Fibroblast of villous mesenchyme (primary cell): ENCODE data around the gene MTUS2. TPM values are rescaled to one million over a fixed set of nuclear protein-coding genes. Genes with fewer than 3 reads are reported as not detected.

Experiments used
- DNase-seq: peaks from one replicate; pipeline ENCODE4 v3.0.0-alpha.2; 2010; ENCODE audit warnings: low read depth
- H3K4me3 ChIP-seq: 2 replicates; pipeline ENCODE4 v1.5.1; 2011; ENCODE audit warnings: low read depth, mild to moderate bottlenecking, low read length
- total RNA-seq: library from RNA; depleted of rRNA; stranded (reverse); fragments of >200 nt; gene quantifications from 2 replicates; pipeline ENCODE4 v1.2.3, GENCODE V29; 2012
- TF ChIP-seq, protein P1 (sequence below): IDR thresholded peaks from 2 replicates; pipeline ENCODE4 v1.5.1; 2012; ENCODE audit warnings: low read depth, mild to moderate bottlenecking, low read length; ENCODE audit not compliant: insufficient read depth

Gene MTUS2
- total RNA-seq, 1 donor, result 1.3 TPM

DNA sequence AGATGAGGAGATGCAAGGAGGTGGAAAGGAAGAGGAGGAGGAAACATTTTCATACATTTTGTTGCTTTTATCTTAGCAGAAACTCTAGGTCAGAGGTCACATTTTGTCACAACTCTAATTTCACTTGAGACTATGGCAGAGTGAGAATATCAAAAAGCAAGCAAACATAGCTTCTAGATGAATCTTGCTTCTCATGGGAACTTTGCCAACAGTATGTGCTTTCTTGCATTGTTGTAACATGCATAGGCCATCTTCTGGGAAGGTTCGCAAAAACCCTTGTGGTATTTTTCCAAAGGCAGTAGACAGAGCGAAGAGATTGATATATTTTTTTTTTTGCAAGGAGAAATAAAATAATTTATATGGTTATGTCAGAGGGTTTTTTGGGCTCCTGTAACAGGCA, 291.3 kb downstream of the MTUS2 start:
- DNase-seq, result no peak
- H3K4me3 ChIP-seq, result no peak overlapping the region
- TF ChIP-seq, protein P1, sequence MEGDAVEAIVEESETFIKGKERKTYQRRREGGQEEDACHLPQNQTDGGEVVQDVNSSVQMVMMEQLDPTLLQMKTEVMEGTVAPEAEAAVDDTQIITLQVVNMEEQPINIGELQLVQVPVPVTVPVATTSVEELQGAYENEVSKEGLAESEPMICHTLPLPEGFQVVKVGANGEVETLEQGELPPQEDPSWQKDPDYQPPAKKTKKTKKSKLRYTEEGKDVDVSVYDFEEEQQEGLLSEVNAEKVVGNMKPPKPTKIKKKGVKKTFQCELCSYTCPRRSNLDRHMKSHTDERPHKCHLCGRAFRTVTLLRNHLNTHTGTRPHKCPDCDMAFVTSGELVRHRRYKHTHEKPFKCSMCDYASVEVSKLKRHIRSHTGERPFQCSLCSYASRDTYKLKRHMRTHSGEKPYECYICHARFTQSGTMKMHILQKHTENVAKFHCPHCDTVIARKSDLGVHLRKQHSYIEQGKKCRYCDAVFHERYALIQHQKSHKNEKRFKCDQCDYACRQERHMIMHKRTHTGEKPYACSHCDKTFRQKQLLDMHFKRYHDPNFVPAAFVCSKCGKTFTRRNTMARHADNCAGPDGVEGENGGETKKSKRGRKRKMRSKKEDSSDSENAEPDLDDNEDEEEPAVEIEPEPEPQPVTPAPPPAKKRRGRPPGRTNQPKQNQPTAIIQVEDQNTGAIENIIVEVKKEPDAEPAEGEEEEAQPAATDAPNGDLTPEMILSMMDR, result no peak

DNA sequence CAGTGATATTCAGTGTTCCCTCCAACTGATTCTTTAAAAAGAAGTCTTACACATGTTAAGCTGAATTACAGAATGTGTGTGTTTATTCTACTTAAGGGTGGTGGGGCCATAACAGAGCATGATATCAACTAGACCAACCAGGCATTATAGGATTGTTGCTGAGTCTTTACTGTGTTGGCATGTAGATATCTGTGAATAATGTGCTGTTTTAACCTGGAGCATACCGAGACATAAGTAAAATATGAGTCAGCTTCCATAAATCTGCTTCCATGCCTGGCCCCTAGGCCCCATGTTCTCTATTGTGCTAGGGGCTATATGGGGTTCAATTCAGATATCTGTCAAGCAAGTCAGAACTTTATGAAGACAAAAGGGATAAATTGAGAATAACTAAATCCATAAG, 295.7 kb downstream of the MTUS2 start:
- TF ChIP-seq, protein P1, result no peak
- no peak overlapping the region for H3K4me3 ChIP-seq
- DNase-seq, result no peak

GRCh38 chr13:29117663-29118062, 297.5 kb downstream of the MTUS2 start:
- TF ChIP-seq, protein P1, result no peak
- H3K4me3 ChIP-seq, result no peak overlapping the region
- DNase-seq, result no peak

DNA sequence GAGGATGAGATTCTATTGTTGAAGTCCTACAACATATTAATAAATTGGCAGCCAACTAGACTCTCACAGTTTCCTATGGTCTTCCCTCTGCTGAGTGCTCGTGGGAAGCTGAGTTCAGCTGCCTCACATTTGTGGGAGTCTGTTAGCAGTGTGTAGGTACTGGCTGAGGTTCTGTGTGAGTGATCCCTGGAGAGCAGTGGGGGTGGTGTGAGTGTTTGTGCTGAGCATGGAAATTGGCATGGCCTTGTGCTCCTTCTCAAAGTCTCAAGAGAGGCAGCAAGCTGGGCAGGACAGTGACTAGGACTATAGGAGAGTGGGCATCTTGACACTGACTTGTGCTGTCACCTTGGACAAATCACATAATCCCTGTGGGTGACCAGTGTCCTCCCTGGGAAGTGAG, 298.3 kb downstream of the MTUS2 start:
- TF ChIP-seq, protein P1, result no peak
- no peak overlapping the region for H3K4me3 ChIP-seq
- no peak for DNase-seq

GRCh38 chr13:29125191-29125933, 305.2 kb downstream of the MTUS2 start:
- TF ChIP-seq, protein P1, result no peak
- no peak overlapping the region for H3K4me3 ChIP-seq
- no peak for DNase-seq

DNA sequence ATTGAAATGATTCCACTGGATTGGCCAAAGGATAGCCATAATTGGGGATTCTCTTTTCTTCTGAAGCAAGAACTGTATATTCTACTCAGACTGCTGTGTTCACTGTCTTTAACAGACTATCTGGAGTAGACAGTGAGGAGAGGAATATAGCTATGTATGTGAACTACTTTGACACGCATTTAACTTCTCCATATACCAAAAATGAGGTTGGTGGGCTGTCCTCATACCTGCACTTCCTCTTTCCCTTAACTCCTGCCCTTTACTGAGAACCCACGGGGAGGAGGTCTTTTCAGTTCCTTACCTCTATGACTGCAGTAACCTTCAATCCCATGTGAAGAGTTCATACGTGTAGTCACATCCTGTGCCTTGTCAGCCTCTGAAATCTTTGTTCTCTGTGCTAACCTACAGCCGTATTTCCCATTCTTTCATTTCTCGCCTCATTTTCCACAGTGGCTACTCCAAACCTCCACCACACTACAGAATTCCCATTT, 305.8 kb downstream of the MTUS2 start:
- no peak overlapping the region for H3K4me3 ChIP-seq
- no peak for DNase-seq
- TF ChIP-seq, protein P1, result no peak

GRCh38 chr13:29129616-29130015, 309.5 kb downstream of the MTUS2 start:
- TF ChIP-seq, protein P1, result no peak
- no peak overlapping the region for H3K4me3 ChIP-seq
- DNase-seq, result no peak
